ENCODE measurements around the gene FBLIM1.

FBLIM1 gene

GRCh38 chr1:15727424-15727823 lies 31.2 kb upstream of the FBLIM1 start:
- Mint-ChIP-seq H3K27ac (no peak overlapping the region), H3K4me3 (no peak overlapping the region), H3K27me3 (no peaks in the 10 kb centered on the region), H3K36me3 (peaks cover 49% of the 10 kb centered on the region), H3K4me1 (no peaks in the 10 kb centered on the region), H3K9me3 (no peaks in the 10 kb centered on the region)
- no peak for ATAC-seq

- no peaks in the 10 kb centered on the region for H3K27me3 Mint-ChIP-seq
- no peak overlapping the region for H3K27ac Mint-ChIP-seq
- no peak overlapping the region for H3K4me3 Mint-ChIP-seq
- H3K36me3 Mint-ChIP-seq, result peaks cover 52% of the 10 kb centered on the region
- no peaks in the 10 kb centered on the region for H3K9me3 Mint-ChIP-seq
- H3K4me1 Mint-ChIP-seq, result no peaks in the 10 kb centered on the region
- ATAC-seq, result no peak
Observed at GRCh38 chr1:15727866-15728534, 30.6 kb upstream of the FBLIM1 start.

GRCh38 chr1:15728937-15729657 lies 29.5 kb upstream of the FBLIM1 start:
- no peaks in the 10 kb centered on the region for H3K27me3 Mint-ChIP-seq
- no peak for ATAC-seq
- H3K27ac Mint-ChIP-seq, result no peak overlapping the region
- no peaks in the 10 kb centered on the region for H3K9me3 Mint-ChIP-seq
- H3K4me1 Mint-ChIP-seq, result no peaks in the 10 kb centered on the region
- no peak overlapping the region for H3K4me3 Mint-ChIP-seq
- peaks cover 59% of the 10 kb centered on the region for H3K36me3 Mint-ChIP-seq

- Mint-ChIP-seq H3K27me3 (no peaks in the 10 kb centered on the region), H3K4me1 (no peaks in the 10 kb centered on the region), H3K9me3 (no peaks in the 10 kb centered on the region), H3K27ac (no peak overlapping the region), H3K4me3 (no peak overlapping the region), H3K36me3 (peaks cover 52% of the 10 kb centered on the region)
- no peak for ATAC-seq
Observed at GRCh38 chr1:15730423-15730822, 28.2 kb upstream of the FBLIM1 start.

- Mint-ChIP-seq H3K27me3 (no peaks in the 10 kb centered on the region), H3K9me3 (no peaks in the 10 kb centered on the region), H3K4me1 (no peaks in the 10 kb centered on the region), H3K36me3 (peaks cover 49% of the 10 kb centered on the region), H3K27ac (no peak overlapping the region), H3K4me3 (no peak overlapping the region)
- ATAC-seq, result no peak
Observed at GRCh38 chr1:15730936-15731335, 27.7 kb upstream of the FBLIM1 start.

DNA sequence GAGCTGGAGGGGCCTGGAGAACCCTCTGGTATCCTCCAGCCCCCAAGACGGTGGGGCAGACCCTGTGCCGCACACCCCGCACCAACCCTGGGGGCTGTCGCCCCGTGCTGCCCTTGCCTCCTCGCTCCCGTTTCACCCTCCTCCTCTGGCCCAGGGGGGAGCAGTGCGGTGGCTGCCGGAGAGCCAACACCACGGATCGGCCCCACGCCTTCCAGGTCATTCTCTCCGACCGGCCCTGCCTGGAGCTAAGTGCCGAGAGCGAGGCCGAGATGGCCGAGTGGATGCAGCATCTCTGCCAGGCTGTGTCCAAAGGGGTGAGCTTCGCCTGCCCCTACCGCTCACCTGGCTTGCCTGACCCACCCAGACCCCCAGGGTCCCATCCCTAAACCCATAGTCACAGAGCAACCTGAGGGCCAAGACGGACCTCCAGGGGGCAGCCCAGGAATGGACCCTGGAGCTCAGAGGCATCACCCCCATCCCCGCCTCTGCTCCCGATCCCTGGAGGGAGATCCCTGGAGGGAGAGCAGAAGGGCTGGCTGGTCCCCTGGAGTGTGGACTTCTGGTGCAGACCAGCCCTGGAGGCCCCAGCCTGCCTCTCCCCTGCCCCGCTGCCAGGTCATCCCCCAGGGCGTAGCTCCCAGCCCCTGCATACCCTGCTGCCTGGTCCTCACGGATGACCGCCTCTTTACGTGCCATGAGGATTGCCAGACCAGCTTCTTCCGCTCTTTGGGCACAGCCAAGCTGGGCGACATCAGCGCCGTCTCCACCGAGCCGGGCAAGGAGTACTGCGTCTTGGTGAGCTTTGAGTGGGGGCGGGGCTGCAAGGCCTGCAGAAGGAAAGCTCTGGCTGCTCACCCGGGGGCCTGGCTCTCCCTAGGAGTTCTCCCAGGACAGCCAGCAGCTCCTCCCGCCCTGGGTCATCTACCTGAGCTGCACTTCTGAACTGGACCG lies 26.6 kb upstream of the FBLIM1 start:
- Mint-ChIP-seq H3K36me3 (peaks cover 39% of the 10 kb centered on the region), H3K4me1 (no peaks in the 10 kb centered on the region), H3K4me3 (no peak overlapping the region), H3K9me3 (no peaks in the 10 kb centered on the region), H3K27me3 (no peaks in the 10 kb centered on the region), H3K27ac (peak overlapping the region; percentile 51)
- no peak for ATAC-seq

GRCh38 chr1:15732686-15733081 lies 25.9 kb upstream of the FBLIM1 start:
- H3K9me3 Mint-ChIP-seq, result no peaks in the 10 kb centered on the region
- peaks cover 2% of the 10 kb centered on the region for H3K4me1 Mint-ChIP-seq
- peaks cover 33% of the 10 kb centered on the region for H3K36me3 Mint-ChIP-seq
- no peak overlapping the region for H3K4me3 Mint-ChIP-seq
- no peaks in the 10 kb centered on the region for H3K27me3 Mint-ChIP-seq
- ATAC-seq, result no peak
- H3K27ac Mint-ChIP-seq, result peak overlapping the region; percentile 51

DNA sequence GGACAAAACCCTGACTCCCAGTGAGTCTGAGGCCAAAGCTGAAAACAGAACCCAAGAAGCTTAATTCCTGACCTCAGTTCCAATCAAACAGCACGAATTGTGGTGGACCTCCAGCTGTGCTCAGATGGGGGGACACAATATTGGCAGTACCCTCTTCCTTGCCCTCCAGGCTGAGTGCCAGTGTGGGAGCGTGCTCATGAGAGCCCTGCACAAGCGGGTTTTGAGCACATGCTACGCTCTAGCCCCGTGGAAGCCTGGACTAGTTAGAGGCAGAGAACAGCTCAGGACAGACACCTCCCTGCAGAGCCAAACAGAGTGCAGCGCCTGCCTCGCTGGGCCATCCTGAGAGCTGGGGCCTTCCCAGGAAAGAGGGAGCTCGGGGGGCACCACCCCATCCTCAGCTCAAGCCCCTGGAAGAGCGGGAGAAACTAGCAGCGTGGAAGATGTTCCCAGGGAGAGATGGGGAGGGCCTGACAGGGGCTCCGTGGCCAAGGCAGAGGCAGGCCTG lies 25.3 kb upstream of the FBLIM1 start:
- Mint-ChIP-seq H3K9me3 (no peaks in the 10 kb centered on the region), H3K4me3 (no peak overlapping the region), H3K36me3 (peaks cover 27% of the 10 kb centered on the region), H3K27ac (peak overlapping the region; percentile 24), H3K27me3 (no peaks in the 10 kb centered on the region), H3K4me1 (peaks cover 6% of the 10 kb centered on the region)
- no peak for ATAC-seq

- Mint-ChIP-seq H3K4me1 (peaks cover 6% of the 10 kb centered on the region), H3K4me3 (no peak overlapping the region), H3K36me3 (peaks cover 25% of the 10 kb centered on the region), H3K27me3 (no peaks in the 10 kb centered on the region), H3K9me3 (no peaks in the 10 kb centered on the region), H3K27ac (no peak overlapping the region)
- no peak for ATAC-seq
Observed at GRCh38 chr1:15733726-15734226, 24.8 kb upstream of the FBLIM1 start.

GRCh38 chr1:15734296-15734695 lies 24.3 kb upstream of the FBLIM1 start:
- Mint-ChIP-seq H3K4me3 (no peak overlapping the region), H3K27ac (no peak overlapping the region), H3K4me1 (peaks cover 6% of the 10 kb centered on the region), H3K27me3 (no peaks in the 10 kb centered on the region), H3K36me3 (peaks cover 24% of the 10 kb centered on the region), H3K9me3 (no peaks in the 10 kb centered on the region)
- no peak for ATAC-seq

GRCh38 chr1:15734901-15735300 lies 23.7 kb upstream of the FBLIM1 start:
- no peaks in the 10 kb centered on the region for H3K9me3 Mint-ChIP-seq
- no peak overlapping the region for H3K4me3 Mint-ChIP-seq
- H3K36me3 Mint-ChIP-seq, result peaks cover 19% of the 10 kb centered on the region
- ATAC-seq, result no peak
- H3K4me1 Mint-ChIP-seq, result peaks cover 6% of the 10 kb centered on the region
- no peak overlapping the region for H3K27ac Mint-ChIP-seq
- no peaks in the 10 kb centered on the region for H3K27me3 Mint-ChIP-seq

- no peak for ATAC-seq
- peak overlapping the region; percentile 22 for H3K27ac Mint-ChIP-seq
- no peak overlapping the region for H3K4me3 Mint-ChIP-seq
- no peaks in the 10 kb centered on the region for H3K9me3 Mint-ChIP-seq
- H3K36me3 Mint-ChIP-seq, result peaks cover 19% of the 10 kb centered on the region
- H3K27me3 Mint-ChIP-seq, result no peaks in the 10 kb centered on the region
- H3K4me1 Mint-ChIP-seq, result peaks cover 6% of the 10 kb centered on the region
Observed at GRCh38 chr1:15735304-15736037, 23.1 kb upstream of the FBLIM1 start.

GRCh38 chr1:15736038-15736891 lies 22.3 kb upstream of the FBLIM1 start, which contains the start of gene SLC25A34:
SLC25A34 (plus strand) TSS chr1:15736258; CDS start chr1:15736486, 228 bp downstream.
- peaks cover 19% of the 10 kb centered on the region for H3K36me3 Mint-ChIP-seq
- H3K27ac Mint-ChIP-seq, result peak within 1 kb of the TSS; percentile 22
- no peaks in the 10 kb centered on the region for H3K27me3 Mint-ChIP-seq
- ATAC-seq, result no peak
- no peak within 1 kb of the TSS for H3K4me3 Mint-ChIP-seq
- H3K4me1 Mint-ChIP-seq, result peaks cover 9% of the 10 kb centered on the region
- H3K9me3 Mint-ChIP-seq, result no peaks in the 10 kb centered on the region

- Mint-ChIP-seq H3K36me3 (peaks cover 19% of the 10 kb centered on the region), H3K27ac (no peak overlapping the region)
Observed at GRCh38 chr1:15736892-15737261, 21.7 kb upstream of the FBLIM1 start.

More at GRCh38 chr1:15736892-15737261, 21.7 kb upstream of the FBLIM1 start:
- no peak for ATAC-seq
- H3K4me1 Mint-ChIP-seq, result peaks cover 14% of the 10 kb centered on the region
- no peak overlapping the region for H3K4me3 Mint-ChIP-seq
- H3K9me3 Mint-ChIP-seq, result no peaks in the 10 kb centered on the region
- H3K27me3 Mint-ChIP-seq, result no peaks in the 10 kb centered on the region

Data from stimulated activated memory B cell treated with anti-CD40 and anti-IgM and Interleukin-4, amounts not matched to agents 10 μg/mL and 1 μg/mL and 100 μg/mL, for 72 hours (primary cell).